Omental fat pad (tissue), 4 donors: ENCODE measurements around the gene ATG16L2. TPM values are rescaled to one million over a fixed set of nuclear protein-coding genes. Genes with fewer than 3 reads are reported as not detected.
"Not testable (repeated sequence)": the region's sequence is repeated elsewhere in the genome, so short reads cannot be mapped to it uniquely, and the experiment has no call there.

Source experiments
- ATAC-seq: fragments of 150-250 bp; one replicate; pipeline ENCODE4 v1.9.1; 2016; ENCODE audit warnings: mild to moderate bottlenecking, moderate library complexity; ENCODE audit not compliant: low FRiP score
- DNase-seq: peaks from one replicate; pipeline ENCODE4 v3.0.0-alpha.2; 2019; ENCODE audit warnings: low spot score
- CTCF ChIP-seq, 3 donors: fragments of 450-650 bp; IDR thresholded peaks; one replicate each; pipeline ENCODE4 v1.5.1; 2016 to 2017; ENCODE audit warnings: antibody characterized with exemption in 3 of 3, mild to moderate bottlenecking in 3 of 3, moderate library complexity in 2 of 3
- total RNA-seq, 4 donors: library from RNA; depleted of rRNA; stranded (reverse); fragments of >200 nt; gene quantifications; one replicate each; pipeline ENCODE4 v1.1.0, GENCODE V29; 2016

The ATG16L2 gene
- total RNA-seq, 4 donors from 2014 or later, result 15.5 to 81.0 (median 26.7) TPM

GRCh38 chr11:72793425-72794367, 20.5 kb upstream of the ATG16L2 start, which contains the start of gene STARD10:
Gene STARD10, minus strand, starts transcription at chr11:72794047. Its CDS starts 12,866 bp downstream, at chr11:72781181.
- peak in 2 of 3 donors; percentile 92 to 93 for TF ChIP-seq CTCF (IDR thresholded peaks at IDR 0.05)
- DNase-seq (peak; percentile 96), ATAC-seq (peak; percentile 99)

- no peak for DNase-seq
Measured at GRCh38 chr11:72798361-72798760, 15.8 kb upstream of the ATG16L2 start.

GRCh38 chr11:72799441-72799840, 14.8 kb upstream of the ATG16L2 start:
- no peak for TF ChIP-seq CTCF (IDR thresholded peaks at IDR 0.05)
- ATAC-seq, result no peak
- DNase-seq, result no peak

More at GRCh38 chr11:72798361-72798760, 15.8 kb upstream of the ATG16L2 start:
- TF ChIP-seq CTCF (IDR thresholded peaks at IDR 0.05), result no peak
- ATAC-seq, result no peak

- DNase-seq, result no peak
- no peak for TF ChIP-seq CTCF (IDR thresholded peaks at IDR 0.05)
- no peak for ATAC-seq
Measured at GRCh38 chr11:72802822-72803221, 11.4 kb upstream of the ATG16L2 start.

- no peak for TF ChIP-seq CTCF (IDR thresholded peaks at IDR 0.05)
- no peak for DNase-seq
- no peak for ATAC-seq
Measured at GRCh38 chr11:72805216-72805615, 9.0 kb upstream of the ATG16L2 start.

- not testable (repeated sequence) for ATAC-seq, DNase-seq
Measured at GRCh38 chr11:72806378-72806777, 7.8 kb upstream of the ATG16L2 start.

- DNase-seq (no peak), ATAC-seq (no peak)
- TF ChIP-seq CTCF (IDR thresholded peaks at IDR 0.05), result no peak
Measured at GRCh38 chr11:72807021-72807693, 7.1 kb upstream of the ATG16L2 start.
